PFSK-1 (cell line): Measurements from ENCODE around the gene IL2RA.

ENCODE experiments used
- FOXP2 ChIP-seq: optimal IDR thresholded peaks from 2 replicates; pipeline ENCODE3; 2011; ENCODE audit warnings: borderline replicate concordance, control low read depth, inconsistent platforms; ENCODE audit not compliant: insufficient read depth; ENCODE audit errors: extremely low read length, extremely low read depth
- POLR2AphosphoS5 ChIP-seq: IDR thresholded peaks from 2 replicates; pipeline ENCODE4 v1.6.1; 2012; ENCODE audit warnings: low read depth, mild to moderate bottlenecking, control low read depth, low read length, moderate library complexity
- REST ChIP-seq, 2 experiments: IDR thresholded peaks; 2 replicates each; pipeline versions ENCODE4 v1.6.1 to v1.8.0; 2011 to 2012; ENCODE audit warnings: low read depth in 2 of 2, low read length in 2 of 2, control low read depth in 1 of 2, inconsistent platforms in 1 of 2, mild to moderate bottlenecking in 1 of 2, moderate library complexity in 1 of 2; ENCODE audit not compliant: insufficient read depth in 1 of 2
- SIN3A ChIP-seq: IDR thresholded peaks from 2 replicates; pipeline ENCODE4 v1.6.1; 2012; ENCODE audit warnings: mild to moderate bottlenecking, low read length, moderate library complexity, borderline replicate concordance; ENCODE audit not compliant: insufficient read depth
- TAF1 ChIP-seq: IDR thresholded peaks from 2 replicates; pipeline ENCODE4 v1.6.1; 2012; ENCODE audit warnings: low read length, control low read depth, borderline replicate concordance; ENCODE audit not compliant: insufficient read depth

IL2RA gene

DNA sequence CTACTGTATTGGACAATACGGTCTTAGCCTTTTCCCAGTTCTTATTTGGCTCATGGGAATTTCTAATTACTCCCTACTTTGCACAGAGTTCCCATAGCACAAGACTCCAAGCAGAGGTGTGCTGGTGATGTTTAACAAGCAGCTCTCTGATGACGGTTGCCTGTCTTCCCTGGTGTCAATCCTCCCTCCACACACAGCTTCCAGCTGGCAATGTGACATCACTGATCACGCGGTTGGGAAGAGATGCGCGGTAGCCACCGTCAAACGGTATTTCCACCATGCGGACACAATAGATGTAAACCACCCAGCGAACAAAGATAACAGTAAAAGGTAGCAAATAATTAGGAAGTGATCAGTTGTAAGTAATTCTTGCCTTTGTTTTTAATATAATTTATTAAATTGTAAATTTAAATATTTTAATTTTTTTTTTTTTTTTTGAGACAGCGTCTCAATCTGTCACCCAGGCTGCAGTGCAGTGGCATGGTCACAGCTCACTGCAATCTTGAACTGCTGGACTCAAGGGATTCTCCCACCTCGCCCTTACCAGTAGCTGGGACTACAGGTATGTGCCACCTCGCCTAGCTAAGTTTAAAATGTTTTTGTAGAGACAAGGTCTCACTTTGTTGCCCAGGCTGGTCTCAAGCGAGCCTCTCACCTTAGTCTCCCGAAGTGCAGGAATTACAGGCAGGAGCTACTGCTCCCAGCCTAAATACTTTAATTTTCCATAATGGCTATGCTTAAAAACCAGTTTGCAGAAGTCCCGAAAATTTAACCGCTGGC is 48.6 kb downstream of the IL2RA start:
- TF ChIP-seq SIN3A, result no peak
- no peak for TF ChIP-seq POLR2AphosphoS5
- TF ChIP-seq FOXP2, result no peak
- TF ChIP-seq TAF1, result no peak
- TF ChIP-seq REST (IDR thresholded peaks at IDR 0.05; ENCODE audit: insufficient read depth in 1 of 2, low read depth in 2 of 2, low read length in 2 of 2), result no peak

GRCh38 chr10:6012121-6012905 is 49.9 kb downstream of the IL2RA start:
- no peak for TF ChIP-seq SIN3A
- no peak for TF ChIP-seq POLR2AphosphoS5
- no peak for TF ChIP-seq REST (IDR thresholded peaks at IDR 0.05; ENCODE audit: insufficient read depth in 1 of 2, low read depth in 2 of 2, low read length in 2 of 2)
- no peak for TF ChIP-seq FOXP2
- TF ChIP-seq TAF1, result no peak

GRCh38 chr10:6011558-6011957 is 50.6 kb downstream of the IL2RA start:
- TF ChIP-seq FOXP2 (no peak), TAF1 (no peak), SIN3A (no peak), REST (IDR thresholded peaks at IDR 0.05; ENCODE audit: insufficient read depth in 1 of 2, low read depth in 2 of 2, low read length in 2 of 2) (no peak), POLR2AphosphoS5 (no peak)

- TF ChIP-seq TAF1 (no peak), REST (IDR thresholded peaks at IDR 0.05; ENCODE audit: insufficient read depth in 1 of 2, low read depth in 2 of 2, low read length in 2 of 2) (no peak), SIN3A (no peak), FOXP2 (no peak), POLR2AphosphoS5 (no peak)
Measured at GRCh38 chr10:6010569-6010968, 51.6 kb downstream of the IL2RA start.
